ENCODE data around the gene SELPLG.
"Not testable (repeated sequence)": the region's sequence is repeated elsewhere in the genome, so short reads cannot be mapped to it uniquely, and the experiment has no call there.

The SELPLG gene

GRCh38 chr12:108602209-108602705 lies 31.4 kb downstream of the SELPLG start:
- DNase-seq, result no peak

- no peak for DNase-seq
These were observed 33.0 kb downstream of the SELPLG start for GRCh38 chr12:108600702-108601007.

GRCh38 chr12:108599948-108600701 lies 33.6 kb downstream of the SELPLG start:
- no peak for DNase-seq

- no peak for DNase-seq
These were observed 34.2 kb downstream of the SELPLG start for GRCh38 chr12:108599541-108599940.

DNA sequence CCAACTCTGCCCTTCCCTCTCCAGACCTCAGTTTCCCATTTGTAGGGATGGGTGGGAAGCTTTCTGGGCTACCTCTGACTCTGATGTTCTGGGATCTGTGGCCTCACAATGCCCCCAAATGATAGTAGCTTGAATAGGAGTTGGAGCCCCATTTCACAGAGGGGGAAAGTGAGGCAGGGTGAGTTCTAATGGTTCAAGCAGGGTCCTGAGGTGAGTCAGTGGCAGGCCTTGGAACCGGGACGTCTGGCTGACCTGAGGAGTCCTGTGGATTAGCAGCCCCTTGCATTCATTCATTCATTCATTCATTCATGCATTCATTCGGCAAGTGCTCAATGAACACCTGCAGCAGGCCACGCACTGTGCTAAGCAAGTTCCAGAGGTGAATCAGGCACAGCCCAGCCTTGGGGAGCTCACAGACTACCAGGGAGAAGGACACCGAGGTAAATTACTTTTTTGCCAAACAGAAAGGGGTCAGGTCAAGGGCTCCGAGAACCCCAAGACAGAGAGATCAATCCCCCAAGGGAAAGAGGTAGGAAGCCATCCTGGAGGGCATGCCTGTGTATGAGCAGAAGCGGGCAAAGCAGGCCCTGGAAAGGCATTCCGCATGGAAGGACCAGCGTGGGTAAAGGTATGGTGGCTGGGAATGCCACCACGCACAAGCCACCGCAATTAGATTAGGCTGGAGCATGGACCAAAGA lies 35.0 kb downstream of the SELPLG start:
- no peak for DNase-seq

DNA sequence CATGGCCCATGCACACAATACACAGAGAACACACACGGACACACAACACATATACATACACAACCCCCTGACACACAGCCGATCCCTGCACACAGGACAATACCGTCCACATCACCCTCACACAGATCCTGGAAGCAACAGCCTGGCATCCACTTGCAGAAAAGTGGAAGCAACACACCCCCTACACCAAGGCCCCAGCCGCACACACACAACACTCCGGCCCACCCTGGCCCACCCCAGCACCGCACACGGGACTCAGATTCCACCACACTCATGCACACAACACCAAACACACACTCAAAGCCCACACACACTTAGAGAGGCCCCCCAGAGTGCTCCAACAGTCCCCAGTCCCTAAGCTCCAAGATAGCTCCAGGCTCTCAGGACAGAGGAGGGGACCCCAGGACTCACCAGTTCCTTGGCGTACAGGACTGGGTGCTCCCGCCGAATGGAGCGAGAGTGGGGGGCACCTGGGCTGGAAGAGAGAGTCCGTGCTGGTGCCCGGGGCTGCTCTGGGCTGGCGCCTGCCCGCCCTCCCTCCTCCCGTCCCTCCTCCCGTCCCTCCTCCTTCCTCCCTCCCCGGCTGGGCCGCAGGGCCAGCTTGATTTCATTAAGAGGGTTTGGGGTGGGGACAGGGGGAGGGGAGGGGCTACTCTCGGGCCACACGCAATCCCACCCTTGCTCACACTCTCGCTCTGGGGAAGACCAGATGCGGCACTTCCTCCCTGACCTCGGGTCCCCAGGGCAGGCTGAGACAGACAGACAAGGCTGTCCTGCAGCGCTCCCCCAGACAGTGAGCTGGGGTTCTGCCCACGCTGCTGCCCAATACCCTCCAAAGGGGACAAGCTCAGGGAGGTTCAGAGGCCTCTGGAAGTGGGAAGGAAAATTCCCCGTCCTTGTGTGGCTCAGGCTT lies 35.9 kb downstream of the SELPLG start, which contains the start of gene TMEM119:
Gene TMEM119 (minus strand): TSS at position 526 of the 913 bp plus-strand sequence. CDS start 5,701 bp downstream, outside the sequence.
- no peak for DNase-seq

- no peak for DNase-seq
These were observed 36.7 kb downstream of the SELPLG start for GRCh38 chr12:108596854-108597558.

- no peak for DNase-seq
These were observed 37.7 kb downstream of the SELPLG start for GRCh38 chr12:108595711-108596647.

GRCh38 chr12:108594960-108595710 lies 38.6 kb downstream of the SELPLG start:
- no peak for DNase-seq

- no peak for DNase-seq
These were observed 39.3 kb downstream of the SELPLG start for GRCh38 chr12:108594323-108594903.

GRCh38 chr12:108592033-108592909 lies 41.4 kb downstream of the SELPLG start:
- DNase-seq, result no peak

DNA sequence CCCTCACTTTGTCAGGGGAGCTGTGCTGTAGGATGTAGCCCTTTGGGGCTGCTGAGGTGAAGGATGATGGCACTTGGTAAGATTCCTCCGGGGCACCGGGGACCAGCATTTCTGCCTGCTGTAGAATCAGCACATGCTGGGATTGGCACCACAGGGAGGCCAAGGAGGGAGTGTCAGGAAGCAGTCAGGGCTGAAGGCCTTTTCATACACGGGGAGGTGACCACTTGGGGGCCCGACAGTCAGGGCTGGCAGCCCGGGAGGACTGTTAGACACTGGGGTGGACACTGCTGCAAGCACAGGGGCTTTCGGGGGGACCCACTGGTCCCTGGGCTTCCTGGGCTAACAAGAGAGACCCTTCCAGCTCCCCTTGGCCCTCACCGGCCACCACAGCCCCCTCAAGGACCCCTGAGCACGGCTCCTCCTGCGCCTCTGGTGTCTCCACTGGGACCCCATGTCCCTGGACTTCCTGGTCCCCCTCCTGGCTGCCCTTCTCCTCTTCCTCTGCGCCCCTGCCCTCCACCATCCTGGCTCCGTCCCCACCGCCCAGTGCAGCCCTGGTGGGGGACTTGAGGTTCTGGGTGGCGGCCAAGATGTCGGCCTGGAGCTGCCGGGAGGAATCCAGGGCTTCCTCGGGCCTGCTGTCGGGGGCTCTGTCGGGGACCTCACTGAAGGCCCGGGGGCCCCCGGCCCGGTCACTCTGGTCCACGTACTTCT lies 42.3 kb downstream of the SELPLG start:
- no peak for DNase-seq

GRCh38 chr12:108590463-108590862 lies 43.2 kb downstream of the SELPLG start:
- not testable (repeated sequence) for DNase-seq

DNA sequence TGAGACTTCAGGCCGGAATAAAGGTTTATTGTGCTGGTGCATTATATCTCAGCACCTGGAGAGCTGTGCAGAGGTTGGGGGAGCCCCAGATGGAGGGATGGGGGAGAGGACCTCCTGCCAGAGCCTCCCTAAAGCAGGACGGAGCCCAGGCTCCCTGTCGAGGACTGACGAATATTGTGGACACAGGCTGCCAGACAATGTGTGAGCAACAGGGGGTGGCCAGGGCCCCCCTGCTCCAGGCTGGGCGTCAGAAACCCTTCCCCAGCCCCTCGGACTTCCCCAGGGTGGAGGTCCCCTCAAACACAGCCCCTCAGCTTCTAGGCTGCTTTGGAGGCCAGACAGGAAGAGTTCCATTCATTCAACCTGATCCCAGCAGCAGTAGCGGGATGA lies 43.9 kb downstream of the SELPLG start:
- DNase-seq, result no peak

DNA sequence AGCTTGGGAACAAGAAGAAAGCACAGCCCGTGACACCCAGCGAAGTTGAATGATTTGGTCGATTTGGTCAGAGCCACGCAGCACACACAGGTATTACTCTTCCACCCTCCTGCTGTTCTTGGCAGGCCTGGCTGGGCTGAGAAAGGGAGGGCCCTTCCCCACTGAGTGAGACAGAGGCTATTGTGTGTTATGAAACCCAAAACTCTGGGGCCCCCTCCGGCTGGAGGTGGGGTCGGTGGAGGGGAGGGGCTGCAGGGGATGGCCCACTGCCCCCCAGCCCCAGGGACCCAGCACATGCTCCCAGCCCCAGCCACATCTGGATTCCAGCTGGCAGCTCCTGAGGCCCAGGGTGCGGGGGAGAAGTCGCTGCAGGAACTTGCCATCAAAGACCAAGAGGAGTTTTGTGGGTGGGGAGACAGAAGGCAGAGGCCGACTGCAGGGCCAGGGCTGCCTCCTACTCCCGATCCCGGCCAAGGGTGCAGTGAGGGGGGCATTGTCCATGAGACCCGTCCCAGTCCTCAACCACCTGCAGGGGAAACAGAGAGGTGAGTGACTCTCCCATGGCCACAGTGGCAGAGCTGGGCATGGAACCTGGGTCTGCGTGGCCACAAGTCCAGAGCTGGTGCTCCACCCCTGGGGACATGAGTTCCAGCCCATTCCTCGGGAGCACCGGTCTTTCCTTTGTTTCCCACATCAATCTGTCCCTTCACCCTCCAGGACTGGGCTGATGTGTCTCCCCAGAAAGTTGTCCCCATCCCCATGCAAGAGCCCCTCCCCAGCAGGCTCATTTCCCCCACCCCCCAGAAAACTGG lies 44.5 kb downstream of the SELPLG start:
- no peak for DNase-seq

DNA sequence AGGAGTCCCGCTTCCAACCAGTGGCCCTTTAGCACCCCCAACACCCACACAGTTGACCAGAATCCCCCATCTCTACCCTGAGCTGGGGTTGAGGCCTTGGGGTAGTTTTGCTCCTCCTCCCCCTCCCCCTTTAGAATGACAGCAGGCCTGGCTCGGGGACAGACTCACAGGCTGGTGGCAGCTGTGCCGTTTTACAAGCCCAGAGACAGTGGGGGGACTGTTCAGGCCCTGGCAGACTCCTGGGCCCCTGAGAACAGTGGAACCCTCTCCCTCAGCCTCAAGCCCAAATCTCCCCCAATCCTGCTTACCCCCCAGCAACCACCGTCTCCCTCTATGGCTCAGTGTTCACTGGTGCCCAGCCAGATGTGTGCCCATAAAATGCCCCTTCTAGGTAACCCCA lies 45.9 kb downstream of the SELPLG start:
- no peak for DNase-seq

DNA sequence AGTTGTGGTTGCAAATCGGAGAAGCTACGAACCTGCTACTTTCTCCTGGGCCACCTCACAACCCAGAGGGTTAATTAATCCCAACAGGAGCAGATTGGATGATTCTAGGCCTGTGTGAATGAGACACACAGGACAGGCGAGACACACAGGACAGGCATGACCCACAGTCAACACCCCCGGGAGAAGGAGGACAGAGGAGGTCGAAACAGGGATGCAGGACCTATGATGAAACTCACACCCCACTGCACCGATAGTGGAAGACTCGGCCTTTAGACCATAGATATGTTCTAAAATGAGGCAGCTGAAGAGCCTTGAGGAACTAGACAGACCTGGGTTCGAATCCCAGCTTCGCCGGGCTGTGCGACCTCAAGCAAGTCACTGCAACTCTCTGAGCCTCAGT lies 47.4 kb downstream of the SELPLG start:
- no peak for DNase-seq

- no peak for DNase-seq
These were observed 47.8 kb downstream of the SELPLG start for GRCh38 chr12:108585864-108586263.
